Measurements from ENCODE around the gene PREB.
A peak's percentile ranks its signal among the peaks of the same experiment; 100 is the strongest.

- peak; percentile 79 for TF ChIP-seq POLR2A (IDR thresholded peaks at IDR 0.05)
- TF ChIP-seq CTCF (IDR thresholded peaks at IDR 0.05): peak in 2 of 4 donors; percentile 21 to 28
These were observed 47.5 kb downstream of the PREB start, which contains the start of gene KHK for GRCh38 chr2:27086724-27087593.
